Neutrophil (primary cell): ENCODE results near the gene ZCCHC13.
"Not testable (repeated sequence)": the region's sequence is repeated elsewhere in the genome, so short reads cannot be mapped to it uniquely, and the experiment has no call there.

Experiments
- H3K27ac ChIP-seq: fragments of 200-600 bp; sonication (generic); 2 replicates; pipeline ENCODE4 v1.5.1; 2016; ENCODE audit warnings: mild to moderate bottlenecking, moderate library complexity
- H3K27me3 ChIP-seq: fragments of 200-600 bp; sonication (generic); 2 replicates; pipeline ENCODE4 v1.6.0; 2016; ENCODE audit warnings: mild to moderate bottlenecking
- H3K36me3 ChIP-seq: fragments of 200-600 bp; sonication (generic); 2 replicates; pipeline ENCODE4 v1.5.1; 2017
- H3K4me1 ChIP-seq, 2 experiments: fragments of 200-600 bp in 1 of 2; sonication (generic) in 1 of 2; 1 replicate in 1 of 2; 2 replicates in 1 of 2; pipeline versions ENCODE4 v1.5.1 to v1.6.1; 2013 to 2016; ENCODE audit warnings: low read depth in 1 of 2, low read length in 1 of 2, mild to moderate bottlenecking in 1 of 2, moderate library complexity in 1 of 2; ENCODE audit not compliant: control insufficient read depth in 1 of 2, insufficient read depth in 1 of 2
- H3K4me3 ChIP-seq, 2 experiments: fragments of 200-600 bp in 1 of 2; sonication (generic) in 1 of 2; 1 replicate in 1 of 2; 2 replicates in 1 of 2; pipeline ENCODE4 v1.5.1; 2013 to 2016; ENCODE audit warnings: low read depth in 1 of 2, low read length in 1 of 2, mild to moderate bottlenecking in 1 of 2, moderate library complexity in 1 of 2
- H3K9me3 ChIP-seq: fragments of 200-600 bp; sonication (generic); 2 replicates; pipeline ENCODE4 v1.5.1; 2016
- TF ChIP-seq, protein P1 (sequence below): fragments of 200-600 bp; sonication (generic); IDR thresholded peaks from 2 replicates; pipeline ENCODE4 v1.5.1; 2016; ENCODE audit warnings: antibody characterized with exemption

ZCCHC13 gene

GRCh38 chrX:74304016-74304415 is at the start of gene ZCCHC13:
ZCCHC13 (plus strand) TSS chrX:74304180; CDS start chrX:74304267, 87 bp downstream.
- Histone ChIP-seq H3K27ac (no peak within 1 kb of the TSS), H3K4me3 (no peak within 1 kb of the TSS), H3K9me3 (no peaks in the 10 kb centered on the region), H3K27me3 (no peaks in the 10 kb centered on the region), H3K36me3 (no peaks in the 10 kb centered on the region), H3K4me1 (no peaks in the 10 kb centered on the region)
- TF ChIP-seq, protein P1, sequence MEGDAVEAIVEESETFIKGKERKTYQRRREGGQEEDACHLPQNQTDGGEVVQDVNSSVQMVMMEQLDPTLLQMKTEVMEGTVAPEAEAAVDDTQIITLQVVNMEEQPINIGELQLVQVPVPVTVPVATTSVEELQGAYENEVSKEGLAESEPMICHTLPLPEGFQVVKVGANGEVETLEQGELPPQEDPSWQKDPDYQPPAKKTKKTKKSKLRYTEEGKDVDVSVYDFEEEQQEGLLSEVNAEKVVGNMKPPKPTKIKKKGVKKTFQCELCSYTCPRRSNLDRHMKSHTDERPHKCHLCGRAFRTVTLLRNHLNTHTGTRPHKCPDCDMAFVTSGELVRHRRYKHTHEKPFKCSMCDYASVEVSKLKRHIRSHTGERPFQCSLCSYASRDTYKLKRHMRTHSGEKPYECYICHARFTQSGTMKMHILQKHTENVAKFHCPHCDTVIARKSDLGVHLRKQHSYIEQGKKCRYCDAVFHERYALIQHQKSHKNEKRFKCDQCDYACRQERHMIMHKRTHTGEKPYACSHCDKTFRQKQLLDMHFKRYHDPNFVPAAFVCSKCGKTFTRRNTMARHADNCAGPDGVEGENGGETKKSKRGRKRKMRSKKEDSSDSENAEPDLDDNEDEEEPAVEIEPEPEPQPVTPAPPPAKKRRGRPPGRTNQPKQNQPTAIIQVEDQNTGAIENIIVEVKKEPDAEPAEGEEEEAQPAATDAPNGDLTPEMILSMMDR, result no peak

GRCh38 chrX:74258111-74258510 is 45.9 kb upstream of the ZCCHC13 start:
- H3K27me3 ChIP-seq, result not testable (repeated sequence)

DNA sequence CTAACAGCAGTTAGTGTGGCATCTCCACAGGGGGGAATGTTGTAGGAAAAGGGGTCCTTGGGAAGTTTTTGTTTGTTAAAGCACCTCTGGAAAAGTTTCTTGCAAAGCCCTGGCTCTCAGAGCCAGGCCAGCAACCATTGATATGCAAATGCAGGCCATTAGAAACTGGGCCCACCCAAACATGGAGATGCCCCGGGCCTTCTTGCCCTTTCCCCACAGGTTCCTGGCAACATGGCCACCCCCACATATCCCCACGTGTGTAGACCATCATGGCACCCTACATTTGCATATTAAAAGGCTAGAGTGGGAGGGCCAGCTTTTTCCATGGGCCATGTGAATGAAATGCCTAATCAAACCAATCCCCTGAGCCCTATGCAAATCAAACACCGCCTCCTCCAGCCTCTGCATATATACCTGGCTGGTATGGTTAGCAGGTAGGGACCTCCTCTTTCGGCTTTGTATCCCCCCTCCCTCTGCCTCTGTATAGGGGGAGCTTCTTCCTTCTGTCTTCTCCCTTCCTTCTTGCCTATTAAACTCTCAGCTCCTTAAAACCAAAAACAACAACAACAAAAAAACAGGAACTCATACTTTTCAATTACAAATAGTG is 44.0 kb upstream of the ZCCHC13 start:
- no peaks in the 10 kb centered on the region for H3K27me3 ChIP-seq
- no peak overlapping the region for H3K4me3 ChIP-seq
- H3K27ac ChIP-seq, result no peak overlapping the region
- TF ChIP-seq, protein P1, result no peak
- peaks cover 7% of the 10 kb centered on the region for H3K36me3 ChIP-seq
- no peaks in the 10 kb centered on the region for H3K9me3 ChIP-seq
- peaks cover 0 to 4% of the 10 kb centered on the region in 2 experiments for H3K4me1 ChIP-seq

More at GRCh38 chrX:74258111-74258510, 45.9 kb upstream of the ZCCHC13 start:
- not testable (repeated sequence) for H3K4me1 ChIP-seq, H3K36me3 ChIP-seq, H3K27ac ChIP-seq, H3K4me3 ChIP-seq, H3K9me3 ChIP-seq

- Histone ChIP-seq H3K36me3 (peaks cover 7% of the 10 kb centered on the region), H3K4me1 (no peaks in the 10 kb centered on the region), H3K9me3 (no peaks in the 10 kb centered on the region), H3K27me3 (no peaks in the 10 kb centered on the region), H3K27ac (no peak overlapping the region), H3K4me3 (no peak overlapping the region)
- TF ChIP-seq, protein P1, result no peak
These were observed 41.3 kb upstream of the ZCCHC13 start for GRCh38 chrX:74262452-74263209.

- H3K27ac ChIP-seq, result no peak overlapping the region
- H3K9me3 ChIP-seq, result no peaks in the 10 kb centered on the region
- H3K4me1 ChIP-seq, result peaks cover 7 to 12% of the 10 kb centered on the region in 2 experiments
- H3K4me3 ChIP-seq, result no peak overlapping the region
- H3K27me3 ChIP-seq, result no peaks in the 10 kb centered on the region
- TF ChIP-seq, protein P1, result no peak
- peaks cover 18% of the 10 kb centered on the region for H3K36me3 ChIP-seq
These were observed 33.6 kb upstream of the ZCCHC13 start for GRCh38 chrX:74270393-74270792.

DNA sequence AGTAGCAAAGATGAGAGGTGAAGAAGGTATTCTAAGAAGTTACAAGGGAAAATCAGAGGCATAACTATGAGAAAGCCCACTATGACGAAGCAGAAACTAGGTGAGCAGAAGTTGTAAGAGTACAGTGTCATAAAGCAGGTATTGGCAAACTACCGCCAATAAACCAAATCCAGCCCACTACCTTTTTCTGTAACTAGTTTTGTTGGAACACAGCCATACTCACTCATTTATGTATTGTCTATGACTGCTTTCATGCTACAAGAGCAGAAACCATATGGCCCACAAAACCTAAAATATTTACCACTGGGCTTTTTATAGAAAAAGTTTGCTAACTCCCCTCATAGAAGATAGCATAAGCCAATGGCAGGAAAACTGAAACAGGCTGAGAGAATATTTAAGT is 31.8 kb upstream of the ZCCHC13 start:
- no peaks in the 10 kb centered on the region for H3K9me3 ChIP-seq
- peaks cover 31% of the 10 kb centered on the region for H3K36me3 ChIP-seq
- TF ChIP-seq, protein P1, result no peak
- H3K4me3 ChIP-seq, result no peak overlapping the region
- H3K4me1 ChIP-seq, result peaks cover 7 to 12% of the 10 kb centered on the region in 2 experiments
- peak overlapping the region; percentile 47 for H3K27ac ChIP-seq
- no peaks in the 10 kb centered on the region for H3K27me3 ChIP-seq
